ENCODE measurements around the gene AFDN.
"Not testable (repeated sequence)": the region's sequence is repeated elsewhere in the genome, so short reads cannot be mapped to it uniquely, and the experiment has no call there.

Gene AFDN

GRCh38 chr6:167984876-167985604 is 158.3 kb downstream of the AFDN start:
- DNase-seq, result no peak

GRCh38 chr6:167985911-167986595 is 159.3 kb downstream of the AFDN start:
- DNase-seq, result no peak

GRCh38 chr6:167987396-167988153 is 160.9 kb downstream of the AFDN start:
- no peak for DNase-seq

GRCh38 chr6:167988154-167988495 is 161.4 kb downstream of the AFDN start:
- no peak for DNase-seq

GRCh38 chr6:167988945-167989841 is 162.5 kb downstream of the AFDN start:
- DNase-seq, result no peak

GRCh38 chr6:167990016-167990945 is 163.6 kb downstream of the AFDN start:
- no peak for DNase-seq

- DNase-seq, result no peak
Observed at GRCh38 chr6:167993169-167993568, 166.5 kb downstream of the AFDN start.

GRCh38 chr6:167993831-167994230 is 167.1 kb downstream of the AFDN start:
- no peak for DNase-seq

- DNase-seq, result no peak
Observed at GRCh38 chr6:167995302-167995701, 168.6 kb downstream of the AFDN start.

- DNase-seq, result no peak
Observed at GRCh38 chr6:167995731-167996151, 169.0 kb downstream of the AFDN start.

GRCh38 chr6:167996424-167997199 is 169.9 kb downstream of the AFDN start:
- no peak for DNase-seq

GRCh38 chr6:167997642-167998041 is 170.9 kb downstream of the AFDN start, which contains the start of gene KIF25:
TSS of gene KIF25 (plus strand) at chr6:167997671. CDS start at chr6:168029586, 31,915 bp downstream.
- DNase-seq, result no peak

GRCh38 chr6:167998215-167998614 is 171.5 kb downstream of the AFDN start:
- no peak for DNase-seq

GRCh38 chr6:168000198-168001028 is 173.7 kb downstream of the AFDN start:
- DNase-seq, result no peak

- no peak for DNase-seq
Observed at GRCh38 chr6:168001029-168001332, 174.3 kb downstream of the AFDN start.

- not testable (repeated sequence) for DNase-seq
Observed at GRCh38 chr6:168001514-168001913, 174.8 kb downstream of the AFDN start.

- DNase-seq, result no peak
Observed at GRCh38 chr6:168002804-168003203, 176.1 kb downstream of the AFDN start.

GRCh38 chr6:168004023-168004422 is 177.3 kb downstream of the AFDN start:
- DNase-seq, result no peak

- no peak for DNase-seq
Observed at GRCh38 chr6:168004945-168005344, 178.2 kb downstream of the AFDN start.

GRCh38 chr6:168005796-168006195 is 179.1 kb downstream of the AFDN start:
- no peak for DNase-seq

All from MV-4-11 (cell line).